SK-N-SH (cell line): ENCODE measurements around the gene NUP58. TPM values are rescaled to one million over a fixed set of nuclear protein-coding genes. Genes with fewer than 3 reads are reported as not detected.

Experiments
- CTCF ChIA-PET: fragments of 300-600, 350-600 bp; formaldehyde crosslinking; extraction: SDS; loops from one replicate; lab custom pipeline; 2021; lab: Yijun Ruan, JAX
- POLR2A ChIA-PET: fragments of 350-600 bp; sonication (Branson Sonifier 250); formaldehyde crosslinking; extraction: SDS; loops from one replicate; lab custom pipeline; 2020; ENCODE audit warnings: antibody characterized with exemption, inconsistent platforms; lab: Yijun Ruan, JAX
- DNase-seq: peaks from one replicate; pipeline ENCODE4 v3.0.0; 2012
- H2AFZ ChIP-seq: fragments of 200-600 bp; sonication (generic); 2 replicates; pipeline ENCODE4 v1.8.1; 2016; ENCODE audit warnings: antibody characterized with exemption, mild to moderate bottlenecking, low read depth
- H3F3A ChIP-seq: fragments of 200-600 bp; sonication (generic); replicated peaks from 2 replicates; pipeline ENCODE3; 2016; ENCODE audit warnings: antibody characterized with exemption, mild to moderate bottlenecking; ENCODE audit not compliant: insufficient read depth
- H3K27ac ChIP-seq, 2 experiments: fragments of 200-500 bp in 1 of 2; fragments of 200-600 bp in 1 of 2; sonication (Bioruptor generic) in 1 of 2; sonication (generic), shearing (Covaris generic) in 1 of 2; 2 replicates each; pipeline versions ENCODE4 v1.5.1 to v1.6.1; 2014 to 2016; ENCODE audit warnings: low read depth in 2 of 2, inconsistent platforms in 1 of 2, low read length in 1 of 2, mild to moderate bottlenecking in 1 of 2, mixed read lengths in 1 of 2
- H3K27me3 ChIP-seq: fragments of 200-600 bp; sonication (generic), shearing (Covaris generic); 2 replicates; pipeline ENCODE4 v1.6.1; 2016; ENCODE audit warnings: mixed run types; ENCODE audit not compliant: insufficient read depth
- H3K36me3 ChIP-seq, 2 experiments: fragments of 200-500 bp in 1 of 2; fragments of 200-600 bp in 1 of 2; sonication (Bioruptor generic) in 1 of 2; sonication (generic) in 1 of 2; replicated peaks in 1 of 2; 2 replicates each; pipeline versions ENCODE3 to v1.5.1; 2014 to 2016; ENCODE audit warnings: low read length in 1 of 2, mild to moderate bottlenecking in 1 of 2; ENCODE audit not compliant: insufficient read depth in 2 of 2, control insufficient read depth in 1 of 2
- H3K4me1 ChIP-seq, 2 experiments: fragments of 200-500 bp in 1 of 2; fragments of 200-600 bp in 1 of 2; sonication (Bioruptor generic) in 1 of 2; sonication (generic), shearing (Covaris generic) in 1 of 2; 2 replicates each; pipeline versions ENCODE4 v1.5.1 to v1.6.1; 2014 to 2016; ENCODE audit warnings: low read depth in 1 of 2, low read length in 1 of 2, mixed run types in 1 of 2; ENCODE audit not compliant: insufficient read depth in 2 of 2, control insufficient read depth in 1 of 2
- H3K4me2 ChIP-seq: fragments of 200-600 bp; sonication (generic), shearing (Covaris generic); 2 replicates; pipeline ENCODE4 v1.6.1; 2017; ENCODE audit warnings: mixed run types
- H3K4me3 ChIP-seq, 2 experiments: fragments of 200-500 bp in 1 of 2; fragments of 200-600 bp in 1 of 2; sonication (Bioruptor generic) in 1 of 2; sonication (generic), shearing (Covaris generic) in 1 of 2; 2 replicates each; pipeline versions ENCODE4 v1.5.1 to v1.8.1; 2014 to 2016; ENCODE audit warnings: low read depth in 2 of 2, inconsistent platforms in 1 of 2, low read length in 1 of 2, mild to moderate bottlenecking in 1 of 2, mixed read lengths in 1 of 2, moderate library complexity in 1 of 2
- H3K79me2 ChIP-seq: fragments of 200-600 bp; sonication (generic); 2 replicates; pipeline ENCODE4 v1.8.1; 2017; ENCODE audit warnings: mild to moderate bottlenecking; ENCODE audit not compliant: insufficient read depth
- H3K9ac ChIP-seq: fragments of 200-600 bp; sonication (generic); 2 replicates; pipeline ENCODE4 v1.6.1; 2017; ENCODE audit warnings: mixed run types
- H3K9me2 ChIP-seq: fragments of 200-600 bp; sonication (generic); 2 replicates; pipeline ENCODE4 v1.6.1; 2017; ENCODE audit warnings: mixed run types
- H3K9me3 ChIP-seq: fragments of 200-600 bp; sonication (generic); 2 replicates; pipeline ENCODE4 v1.6.1; 2017; ENCODE audit warnings: mixed run types, mild to moderate bottlenecking, moderate library complexity
- H4K20me1 ChIP-seq: fragments of 200-600 bp; sonication (generic); 2 replicates; pipeline ENCODE4 v1.6.1; 2017; ENCODE audit warnings: mild to moderate bottlenecking, mixed run types; ENCODE audit not compliant: insufficient read depth
- EZH2phosphoT487 ChIP-seq: fragments of 200-600 bp; sonication (generic); IDR thresholded peaks from 2 replicates; pipeline ENCODE4 v1.6.1; 2017; ENCODE audit warnings: low read depth, mixed run types, mild to moderate bottlenecking, antibody characterized with exemption, moderate library complexity, borderline replicate concordance
- FOSL2 ChIP-seq: IDR thresholded peaks from 2 replicates; pipeline ENCODE4 v1.4.0; 2012; ENCODE audit warnings: low read depth, mild to moderate bottlenecking, moderate library complexity, borderline replicate concordance
- FOXJ3 ChIP-seq: sonication (generic); formaldehyde crosslinking; IDR thresholded peaks from 2 replicates; pipeline ENCODE4 v1.5.1; 2020; ENCODE audit warnings: mild to moderate bottlenecking, missing genetic modification reagents
- FOXM1 ChIP-seq: IDR thresholded peaks from 2 replicates; pipeline ENCODE4 v1.4.0; 2012; ENCODE audit warnings: low read depth, mild to moderate bottlenecking
- GABPA ChIP-seq: IDR thresholded peaks from 2 replicates; pipeline ENCODE4 v1.4.0; 2012; ENCODE audit warnings: low read depth, mild to moderate bottlenecking
- GATA2 ChIP-seq: sonication (generic); formaldehyde crosslinking; IDR thresholded peaks from 2 replicates; pipeline ENCODE4 v1.5.0; 2020; ENCODE audit warnings: mild to moderate bottlenecking, missing genetic modification reagents
- IRF3 ChIP-seq: fragments of 150-350 bp; IDR thresholded peaks from 2 replicates; pipeline ENCODE4 v1.6.1; 2016; ENCODE audit warnings: mild to moderate bottlenecking, low read depth, low read length
- JUND ChIP-seq: IDR thresholded peaks from 2 replicates; pipeline ENCODE4 v1.4.0; 2012
- MAX ChIP-seq: IDR thresholded peaks from 2 replicates; pipeline ENCODE4 v1.4.0; 2012; ENCODE audit warnings: low read depth
- MEF2A ChIP-seq: IDR thresholded peaks from 2 replicates; pipeline ENCODE4 v1.4.0; 2012; ENCODE audit warnings: low read depth, borderline replicate concordance
- MXI1 ChIP-seq: IDR thresholded peaks from 2 replicates; pipeline ENCODE4 v1.6.1; 2012; ENCODE audit warnings: mild to moderate bottlenecking, low read depth, low read length, improper control_type of control experiment
- NFIC ChIP-seq: IDR thresholded peaks from 2 replicates; pipeline ENCODE4 v1.4.0; 2012; ENCODE audit warnings: borderline replicate concordance
- RCOR1 ChIP-seq: fragments of 150-350 bp; IDR thresholded peaks from 2 replicates; pipeline ENCODE4 v1.6.1; 2017; ENCODE audit warnings: antibody characterized with exemption, low read length
- RFX5 ChIP-seq: IDR thresholded peaks from 2 replicates; pipeline ENCODE4 v1.6.1; 2012; ENCODE audit warnings: mild to moderate bottlenecking, improper control_type of control experiment, low read length
- RXRA ChIP-seq: IDR thresholded peaks from 2 replicates; pipeline ENCODE4 v1.4.0; 2012; ENCODE audit warnings: low read depth, mild to moderate bottlenecking, borderline replicate concordance
- SIN3A ChIP-seq: IDR thresholded peaks from 2 replicates; pipeline ENCODE4 v1.6.1; 2012; ENCODE audit warnings: low read depth, mild to moderate bottlenecking, low read length, moderate library complexity, borderline replicate concordance
- TAF1 ChIP-seq: IDR thresholded peaks from 2 replicates; pipeline ENCODE4 v1.6.1; 2012; ENCODE audit warnings: low read depth, mild to moderate bottlenecking, low read length, moderate library complexity, borderline replicate concordance
- TEAD4 ChIP-seq: IDR thresholded peaks from 2 replicates; pipeline ENCODE4 v1.4.0; 2012; ENCODE audit warnings: mild to moderate bottlenecking, borderline replicate concordance; ENCODE audit not compliant: insufficient read depth
- USF1 ChIP-seq: IDR thresholded peaks from 2 replicates; pipeline ENCODE4 v1.4.0; 2012; ENCODE audit warnings: low read depth, borderline replicate concordance
- USF2 ChIP-seq: fragments of 150-350 bp; IDR thresholded peaks from 2 replicates; pipeline ENCODE4 v1.6.1; 2017; ENCODE audit warnings: antibody characterized with exemption, low read length, low read depth, borderline replicate concordance
- YY1 ChIP-seq: IDR thresholded peaks from 2 replicates; pipeline ENCODE4 v1.4.0; 2012; ENCODE audit warnings: low read depth, mild to moderate bottlenecking
- ZBTB33 ChIP-seq: IDR thresholded peaks from 2 replicates; pipeline ENCODE4 v1.4.0; 2012; ENCODE audit warnings: low read depth, borderline replicate concordance
- WGBS: methylation state at CpG from one replicate; pipeline ENCODE4 v1.1.6; 2017; ENCODE audit warnings: low lambda C conversion rate; 5-methylcytosine and 5-hydroxymethylcytosine counted together
- polyA plus RNA-seq, 3 experiments: library from polyadenylated mRNA; depleted of rRNA; stranded (reverse); fragments of >200 nt; gene quantifications; 2 replicates each; pipeline ENCODE4 v1.2.3, GENCODE V29; 2012

The NUP58 gene
- polyA plus RNA-seq, 1 of the 3 experiments (the other 2 are of a cell fraction), result 18.1 TPM

- Histone ChIP-seq H3F3A (no peaks in the 10 kb centered on the region), H3K27ac (no peak overlapping the region), H3K4me3 (no peak overlapping the region), H3K4me1 (no peaks in the 10 kb centered on the region; a peak in 2 of 4 replicates), H3K4me2 (no peak overlapping the region), H3K79me2 (peaks cover 33% of the 10 kb centered on the region), H4K20me1 (no peaks in the 10 kb centered on the region), H3K9ac (no peak overlapping the region), H3K27me3 (no peaks in the 10 kb centered on the region), H3K9me3 (no peaks in the 10 kb centered on the region), H3K9me2 (no peaks in the 10 kb centered on the region), H3K36me3 (peaks cover 84% of the 10 kb centered on the region in 2 experiments), H2AFZ (no peak overlapping the region)
- ChIA-PET POLR2A (no interaction called here), CTCF (interaction anchor here (0.7 kb wide), 1 partner anchor 8 kb away, joined by 3 read pairs; no protein-coding TSS in a partner anchor)
- 98% methylated on average over 1 of the region's 1 CpG for WGBS
- no peak for DNase-seq
- TF ChIP-seq MXI1 (no peak), EZH2phosphoT487 (no peak), FOSL2 (no peak), ZBTB33 (no peak), FOXJ3 (no peak), SIN3A (no peak), MEF2A (no peak), MAX (no peak), TEAD4 (no peak), GABPA (no peak), USF1 (no peak), FOXM1 (no peak), TAF1 (no peak), NFIC (no peak)
These were observed 18.3 kb downstream of the NUP58 start for GRCh38 chr13:25319771-25320170.

DNA sequence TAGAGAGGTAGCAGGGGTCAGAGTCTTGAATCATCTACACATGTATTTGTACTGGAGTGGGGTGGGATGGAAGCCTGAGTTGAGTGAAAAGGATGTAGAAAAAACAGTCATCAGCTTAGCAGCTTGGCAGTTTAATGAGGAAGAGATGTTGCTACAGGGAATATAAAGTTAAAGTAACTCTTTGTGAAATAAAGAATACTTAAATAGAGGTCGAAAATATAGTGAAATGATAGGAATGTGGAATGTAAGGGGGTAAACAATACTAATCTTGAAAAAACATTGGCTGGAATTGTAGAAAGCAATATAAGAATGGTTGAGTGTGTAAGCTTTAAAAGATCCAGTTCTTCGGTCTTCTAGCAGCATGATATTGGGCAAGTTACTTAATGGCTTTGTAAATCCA lies 22.7 kb downstream of the NUP58 start:
- no peaks in the 10 kb centered on the region for H3K9me2 ChIP-seq
- no peaks in the 10 kb centered on the region for H3F3A ChIP-seq
- no peak overlapping the region for H3K4me2 ChIP-seq
- no peak overlapping the region for H3K27ac ChIP-seq
- no peak for TF ChIP-seq RCOR1
- no peak for TF ChIP-seq IRF3
- no peak for TF ChIP-seq RFX5
- TF ChIP-seq TAF1, result no peak
- TF ChIP-seq NFIC, result no peak
- TF ChIP-seq FOXM1, result no peak
- TF ChIP-seq EZH2phosphoT487, result no peak
- no peak for TF ChIP-seq JUND
- TF ChIP-seq RXRA, result no peak
- TF ChIP-seq USF2, result no peak
- TF ChIP-seq YY1, result no peak
- no peak for TF ChIP-seq GATA2 (CRISPR knock-in tag)
- TF ChIP-seq, all 33 proteins: peak for 0
- H3K4me3 ChIP-seq, result no peak overlapping the region
- POLR2A ChIA-PET, result no interaction called here
- DNase-seq, result no peak
- H3K36me3 ChIP-seq, result peaks cover 86 to 93% of the 10 kb centered on the region in 2 experiments
- 95% methylated on average over 2 of the region's 2 CpGs for WGBS
- no peaks in the 10 kb centered on the region for H3K9me3 ChIP-seq
- no peak overlapping the region for H3K9ac ChIP-seq
- CTCF ChIA-PET, result interaction anchor here (1.6 kb wide), 1 partner anchor 26 kb away, joined by 3 read pairs; no protein-coding TSS in a partner anchor
- H3K4me1 ChIP-seq, result no peaks in the 10 kb centered on the region; a peak in 1 of 4 replicates
- H2AFZ ChIP-seq, result no peak overlapping the region
- H4K20me1 ChIP-seq, result no peaks in the 10 kb centered on the region
- peaks cover 9% of the 10 kb centered on the region; the same call in 1 of the 2 replicates for H3K79me2 ChIP-seq
- H3K27me3 ChIP-seq, result no peaks in the 10 kb centered on the region
